Small intestine (tissue), 7 donors: Measurements from ENCODE around the gene NOS3. TPM values are rescaled to one million over a fixed set of nuclear protein-coding genes. Genes with fewer than 3 reads are reported as not detected.

Source experiments
- DNase-seq, 2 donors: peaks; one replicate each; pipeline versions ENCODE4 v3.0.0 to v3.0.0-alpha.2; 2013
- FAIRE-seq: peaks from 2 replicates; lab custom pipeline; 2012; peaks lifted over from hg19 to GRCh38; lab: Jason Lieb, UNC
- H3K27ac ChIP-seq, 3 donors: one replicate each; pipeline ENCODE4 v1.5.1; 2013; ENCODE audit warnings: low read length in 2 of 3, mild to moderate bottlenecking in 2 of 3, control low read depth in 1 of 3, inconsistent platforms in 1 of 3, low read depth in 1 of 3, moderate library complexity in 1 of 3
- H3K27me3 ChIP-seq, 3 donors: one replicate each; pipeline ENCODE4 v1.6.1; 2013; ENCODE audit warnings: low read length in 3 of 3, inconsistent platforms in 1 of 3; ENCODE audit not compliant: control insufficient read depth in 3 of 3, insufficient read depth in 3 of 3
- H3K36me3 ChIP-seq, 3 donors: one replicate each; pipeline ENCODE4 v1.6.1; 2013; ENCODE audit warnings: low read length in 3 of 3, inconsistent platforms in 1 of 3, low read depth in 1 of 3, mild to moderate bottlenecking in 1 of 3, moderate library complexity in 1 of 3; ENCODE audit not compliant: control insufficient read depth in 3 of 3, insufficient read depth in 2 of 3
- H3K4me1 ChIP-seq, 3 donors: one replicate each; pipeline ENCODE4 v1.6.1; 2013; ENCODE audit warnings: low read length in 2 of 3, inconsistent platforms in 1 of 3, low read depth in 1 of 3, mild to moderate bottlenecking in 1 of 3, moderate library complexity in 1 of 3; ENCODE audit not compliant: control insufficient read depth in 3 of 3, insufficient read depth in 2 of 3
- H3K4me3 ChIP-seq, 3 donors: one replicate each; pipeline ENCODE4 v1.5.1; 2013; ENCODE audit warnings: low read length in 3 of 3, control low read depth in 1 of 3, inconsistent platforms in 1 of 3, low read depth in 1 of 3, mild to moderate bottlenecking in 1 of 3, moderate library complexity in 1 of 3
- H3K9me3 ChIP-seq, 2 donors: one replicate each; pipeline ENCODE4 v1.6.1; 2013; ENCODE audit warnings: low read depth in 1 of 2, low read length in 1 of 2; ENCODE audit not compliant: control insufficient read depth in 2 of 2, insufficient read depth in 1 of 2
- WGBS, 3 donors: extraction: QIAGEN DNeasy Blood & Tissue Kit; methylation state at CpG; one replicate each; pipeline ENCODE4 v1.1.7; 2013; 5-methylcytosine and 5-hydroxymethylcytosine counted together
- polyA plus RNA-seq, 4 donors: library from polyadenylated mRNA; stranded (reverse) in 3 of 4; unstranded in 1 of 4; fragments of 200-250 nt in 3 of 4; fragments of 120-200 nt in 1 of 4; gene quantifications; one replicate each; pipeline versions ENCODE4 v1.2.1 to v1.2.3, GENCODE V29; 2013
- donor health status: healthy with polysubstance abuse.
- donor health status: control.
- donor health status: control.
- donor health status: Bipolar disorder and iron deficiency.
- donor health status: healthy.

Gene NOS3
- polyA plus RNA-seq, 4 donors: 0.45 to 14.7 (median 4.7) TPM

DNA sequence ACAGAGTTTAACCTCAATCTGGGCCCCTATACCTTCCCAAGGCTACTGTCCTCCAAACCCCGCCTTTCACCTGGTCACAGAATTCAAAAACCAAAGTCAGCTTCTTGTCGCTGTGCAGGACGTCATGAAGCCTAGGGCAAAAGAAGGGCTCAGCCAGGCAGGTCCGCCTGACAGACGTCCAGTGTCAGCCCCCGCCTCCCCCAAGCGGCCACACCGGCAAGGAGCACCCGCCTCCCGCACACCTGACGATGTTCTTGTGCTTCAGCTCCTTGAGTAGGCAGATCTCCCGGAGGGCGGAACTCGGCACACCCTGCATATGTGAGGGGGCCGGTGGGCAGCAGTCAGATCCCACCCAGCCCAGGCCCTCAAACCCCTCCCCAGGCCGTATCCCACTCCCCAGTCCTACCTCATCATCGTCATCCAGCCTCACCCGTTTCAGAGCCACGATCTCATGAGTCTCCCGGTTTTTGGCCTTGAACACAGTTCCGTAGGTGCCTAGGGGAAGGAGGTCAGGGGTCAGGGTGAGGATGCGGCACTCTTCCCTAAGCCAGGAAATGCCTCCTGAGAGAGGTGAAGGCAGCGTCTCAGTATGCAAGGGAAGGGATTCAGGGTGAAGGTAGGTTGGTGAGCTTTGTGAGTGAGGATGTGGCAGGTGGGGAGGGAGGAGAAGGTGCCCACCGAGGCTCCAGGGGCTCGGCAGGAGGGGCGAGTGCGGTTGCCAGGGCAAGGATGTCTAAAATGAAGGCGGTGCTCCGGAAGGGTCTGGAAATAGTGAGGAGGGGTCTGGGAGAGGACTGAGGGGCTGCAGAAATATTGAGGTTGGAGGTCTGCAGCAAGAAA lies 66.1 kb downstream of the NOS3 start:
- no peak overlapping the region for H3K27ac ChIP-seq
- DNase-seq: peak; percentile 19 to 53
- peaks cover 0 to 33% (median 0%) of the 10 kb centered on the region in 3 donors for H3K36me3 ChIP-seq
- H3K4me1 ChIP-seq: peaks cover 0 to 38% (median 9%) of the 10 kb centered on the region in 3 donors
- FAIRE-seq: no peak
- H3K27me3 ChIP-seq: no peaks in the 10 kb centered on the region
- H3K9me3 ChIP-seq: no peaks in the 10 kb centered on the region
- WGBS, 3 donors: 24 to 41% (median 39%) methylated on average over 27 to 29 of the region's 29 CpGs
- H3K4me3 ChIP-seq: peak overlapping the region in 2 of 3 donors; percentile 80 to 82

DNA sequence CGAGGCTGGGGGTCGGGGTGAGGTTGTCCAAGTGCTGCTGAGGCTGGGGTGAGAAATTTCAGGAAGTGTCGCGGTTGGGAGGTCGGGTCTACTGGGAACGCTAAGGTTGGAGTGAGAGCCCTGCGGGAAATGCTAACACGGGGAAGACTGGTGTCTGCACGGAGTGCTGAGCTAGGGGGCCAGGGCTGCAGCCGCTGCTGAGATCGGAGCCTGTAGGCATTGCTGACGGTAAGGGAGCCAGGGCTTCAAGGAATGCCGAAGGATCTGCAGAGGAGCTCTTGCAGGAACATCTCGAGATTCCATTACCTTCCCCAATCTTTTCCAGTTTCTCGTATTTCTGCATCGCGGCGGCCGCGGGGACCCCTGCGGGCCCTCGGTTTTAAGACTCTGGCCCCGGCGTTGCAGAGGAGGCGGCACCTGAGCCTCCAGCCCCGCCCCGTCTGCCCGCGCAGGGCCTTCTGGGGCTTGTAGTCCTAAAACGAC lies 66.7 kb downstream of the NOS3 start, which contains the start of gene CDK5:
TSS of gene CDK5 (minus strand) at position 392 of the 483 bp plus-strand sequence. CDS start at position 343, 49 bp downstream.
- peaks cover 0 to 33% (median 0%) of the 10 kb centered on the region in 3 donors for H3K36me3 ChIP-seq
- H3K27me3 ChIP-seq: no peaks in the 10 kb centered on the region
- WGBS, 3 donors: 0% methylated on average over 30 of the region's 30 CpGs
- peak within 1 kb of the TSS; percentile 91 to 99 (median 94) for H3K27ac ChIP-seq
- H3K4me3 ChIP-seq: peak within 1 kb of the TSS; percentile 43 to 82 (median 80)
- no peaks in the 10 kb centered on the region for H3K9me3 ChIP-seq
- DNase-seq (no peak), FAIRE-seq (no peak)
- peaks cover 0 to 41% (median 9%) of the 10 kb centered on the region in 3 donors for H3K4me1 ChIP-seq

DNA sequence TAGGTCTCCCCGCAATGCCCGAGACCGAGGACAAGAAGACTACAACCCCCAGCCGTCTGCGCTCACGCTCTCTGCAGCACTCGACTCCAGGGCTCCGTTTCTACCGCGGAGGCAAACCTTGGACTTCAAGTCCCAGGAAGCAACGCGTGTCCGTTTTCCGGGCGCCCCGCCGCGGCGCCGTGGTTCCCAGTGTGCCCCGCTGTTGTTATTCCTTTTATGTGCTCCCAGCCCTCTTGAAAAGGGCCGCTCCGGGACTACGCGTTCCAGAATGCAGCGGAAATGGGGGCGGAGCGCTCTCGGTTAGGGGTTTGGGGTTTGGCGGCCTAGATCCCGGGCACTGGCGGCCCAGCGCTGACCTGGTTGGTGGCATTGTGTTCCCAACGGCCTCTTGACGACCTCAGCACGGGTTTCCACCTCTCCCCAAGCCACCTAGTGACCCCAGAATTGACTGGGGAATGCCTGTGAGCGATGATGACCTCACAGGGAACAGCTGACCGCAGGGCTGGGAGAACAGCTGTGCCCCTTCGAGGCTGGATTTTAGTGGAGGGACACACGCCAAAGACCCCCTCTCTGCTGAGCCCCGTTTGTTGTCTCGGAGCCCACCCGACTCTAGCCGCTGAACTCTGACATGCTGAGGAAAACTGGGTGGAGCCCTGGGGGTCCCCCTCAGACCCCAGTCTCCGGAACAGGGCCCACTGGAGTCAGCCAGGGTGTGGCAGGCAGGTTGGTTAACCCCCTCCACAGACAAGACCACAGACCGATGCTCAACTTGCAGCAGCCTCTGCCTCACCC lies 67.4 kb downstream of the NOS3 start:
- FAIRE-seq: peak; percentile 39
- H3K4me1 ChIP-seq: peaks cover 0 to 41% (median 9%) of the 10 kb centered on the region in 3 donors

DNA sequence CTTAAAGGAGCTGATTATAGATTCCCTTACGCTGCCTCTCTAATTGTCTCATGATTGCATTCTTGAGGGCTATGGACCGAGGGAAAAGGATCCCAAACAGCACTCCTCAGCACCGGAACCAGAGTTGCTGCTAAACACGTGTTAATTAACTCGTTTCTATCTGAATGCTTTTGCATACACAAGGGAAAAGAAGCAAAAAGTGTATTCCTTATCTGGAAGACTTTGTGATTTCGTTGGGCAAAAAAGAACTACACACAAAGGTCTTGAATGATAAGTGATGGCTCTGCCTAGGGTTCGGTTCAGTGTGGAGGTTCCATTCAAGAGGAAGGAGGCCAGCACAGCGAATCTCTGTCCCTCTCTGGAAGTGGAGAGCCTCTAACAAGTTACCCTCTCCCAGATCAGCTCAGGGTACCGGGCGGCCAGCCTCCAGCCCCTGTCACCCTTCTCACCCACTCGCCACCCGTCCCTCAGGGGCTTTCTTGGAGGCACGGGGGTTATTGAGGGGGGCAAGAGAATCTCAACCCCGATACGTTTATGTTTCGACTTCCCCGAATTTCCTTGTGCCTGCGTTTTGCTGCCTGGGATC lies 68.1 kb downstream of the NOS3 start:
- no peaks in the 10 kb centered on the region for H3K9me3 ChIP-seq
- H3K36me3 ChIP-seq: peaks cover 0 to 29% (median 0%) of the 10 kb centered on the region in 3 donors
- H3K27me3 ChIP-seq: no peaks in the 10 kb centered on the region
- peak overlapping the region; percentile 32 to 82 (median 80) for H3K4me3 ChIP-seq
- FAIRE-seq (no peak), DNase-seq (peak; percentile 36 to 66)
- peak overlapping the region; percentile 91 to 99 (median 94) for H3K27ac ChIP-seq
- 3 to 4% (median 3%) methylated on average over 17 to 18 of the region's 18 CpGs for WGBS, 3 donors
- peaks cover 0 to 47% (median 9%) of the 10 kb centered on the region in 3 donors for H3K4me1 ChIP-seq

More for the DNA sequence above, 67.4 kb downstream of the NOS3 start:
- Histone ChIP-seq H3K36me3 (peaks cover 0 to 30% (median 0%) of the 10 kb centered on the region in 3 donors), H3K9me3 (no peaks in the 10 kb centered on the region), H3K4me3 (peak overlapping the region; percentile 43 to 82 (median 80)), H3K27ac (peak overlapping the region; percentile 91 to 99 (median 94)), H3K27me3 (no peaks in the 10 kb centered on the region)
- DNase-seq: peak; percentile 99 to 100
- WGBS, 3 donors: 0% methylated on average over 42 to 46 of the region's 46 CpGs

DNA sequence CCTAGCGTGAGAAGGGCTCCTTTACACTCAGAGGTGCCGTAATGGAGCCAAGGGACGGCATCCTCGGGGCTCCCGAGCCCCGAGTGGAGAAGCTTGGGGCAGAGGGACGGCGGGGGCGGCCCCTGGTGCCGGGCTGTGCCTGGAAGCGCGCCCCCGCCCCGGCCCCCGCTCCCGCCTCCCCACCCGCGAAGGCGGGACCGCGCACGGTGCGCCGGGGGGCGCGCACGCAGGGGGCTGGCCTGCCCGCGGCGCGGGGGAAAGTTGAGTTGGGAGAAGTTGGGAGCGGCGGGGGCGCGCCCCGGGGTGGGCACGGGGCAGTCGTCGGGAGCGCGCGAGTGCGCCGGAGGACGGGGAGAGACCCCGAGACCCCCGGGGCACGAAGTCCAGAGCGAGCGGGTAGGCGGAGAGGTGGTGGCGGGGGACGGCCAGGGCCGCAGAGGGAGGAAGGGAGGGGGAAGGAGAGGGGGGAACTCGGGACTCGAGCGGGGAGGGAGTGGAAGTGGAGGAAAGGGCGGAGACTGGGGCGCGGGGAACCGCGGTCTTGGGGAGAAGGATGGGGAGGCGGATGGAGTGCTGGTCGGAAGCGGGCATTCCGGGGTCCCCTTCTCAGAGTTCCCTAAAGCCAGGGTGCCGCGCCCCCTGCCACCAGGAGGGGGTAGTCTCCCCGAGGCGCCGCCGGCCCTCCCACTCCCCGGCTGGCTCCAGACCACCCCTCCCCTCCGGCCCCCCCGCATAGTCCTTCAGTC lies 68.7 kb downstream of the NOS3 start, which contains the start of gene SLC4A2:
TSS of gene SLC4A2 (plus strand) at position 223 of the 746 bp plus-strand sequence. CDS start 2,399 bp downstream, outside the sequence.
- no peaks in the 10 kb centered on the region for H3K27me3 ChIP-seq
- H3K4me1 ChIP-seq: peaks cover 0 to 48% (median 9%) of the 10 kb centered on the region in 3 donors
- DNase-seq: peak; percentile 68 to 94
- H3K27ac ChIP-seq: peak within 1 kb of the TSS; percentile 91 to 99 (median 94)
- H3K36me3 ChIP-seq: peaks cover 0 to 29% (median 6%) of the 10 kb centered on the region in 3 donors
- H3K9me3 ChIP-seq: no peaks in the 10 kb centered on the region
- WGBS, 3 donors: 1% methylated on average over 47 to 75 of the region's 75 CpGs
- FAIRE-seq: no peak
- peak within 1 kb of the TSS; percentile 73 to 82 (median 80) for H3K4me3 ChIP-seq

DNA sequence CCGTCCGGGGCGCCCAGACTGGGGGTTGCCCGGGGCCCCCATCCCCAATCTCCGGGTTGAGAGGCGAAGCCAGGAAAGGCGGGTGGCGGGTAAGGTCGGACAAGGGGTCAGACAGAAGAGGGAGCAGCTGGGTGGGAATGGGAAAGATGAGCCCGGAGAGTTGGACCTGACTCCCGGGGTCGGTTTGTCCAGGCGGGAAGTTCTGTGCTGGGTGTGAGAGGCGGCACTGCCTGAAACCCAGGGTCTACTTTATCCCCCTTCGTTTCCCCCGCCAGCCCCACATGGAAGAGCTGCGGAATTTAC lies 69.2 kb downstream of the NOS3 start:
- H3K36me3 ChIP-seq: peaks cover 0 to 31% (median 12%) of the 10 kb centered on the region in 3 donors
- FAIRE-seq (no peak), DNase-seq (peak in 1 of 2 donors; percentile 16)
- peak overlapping the region in 1 of 3 donors; percentile 70 for H3K27ac ChIP-seq
- H3K27me3 ChIP-seq: no peaks in the 10 kb centered on the region
- H3K9me3 ChIP-seq: no peaks in the 10 kb centered on the region
- peaks cover 0 to 48% (median 9%) of the 10 kb centered on the region in 3 donors for H3K4me1 ChIP-seq
- H3K4me3 ChIP-seq: peak overlapping the region; percentile 73 to 81 (median 80)
- 2% methylated on average over 16 to 17 of the region's 17 CpGs for WGBS, 3 donors

DNA sequence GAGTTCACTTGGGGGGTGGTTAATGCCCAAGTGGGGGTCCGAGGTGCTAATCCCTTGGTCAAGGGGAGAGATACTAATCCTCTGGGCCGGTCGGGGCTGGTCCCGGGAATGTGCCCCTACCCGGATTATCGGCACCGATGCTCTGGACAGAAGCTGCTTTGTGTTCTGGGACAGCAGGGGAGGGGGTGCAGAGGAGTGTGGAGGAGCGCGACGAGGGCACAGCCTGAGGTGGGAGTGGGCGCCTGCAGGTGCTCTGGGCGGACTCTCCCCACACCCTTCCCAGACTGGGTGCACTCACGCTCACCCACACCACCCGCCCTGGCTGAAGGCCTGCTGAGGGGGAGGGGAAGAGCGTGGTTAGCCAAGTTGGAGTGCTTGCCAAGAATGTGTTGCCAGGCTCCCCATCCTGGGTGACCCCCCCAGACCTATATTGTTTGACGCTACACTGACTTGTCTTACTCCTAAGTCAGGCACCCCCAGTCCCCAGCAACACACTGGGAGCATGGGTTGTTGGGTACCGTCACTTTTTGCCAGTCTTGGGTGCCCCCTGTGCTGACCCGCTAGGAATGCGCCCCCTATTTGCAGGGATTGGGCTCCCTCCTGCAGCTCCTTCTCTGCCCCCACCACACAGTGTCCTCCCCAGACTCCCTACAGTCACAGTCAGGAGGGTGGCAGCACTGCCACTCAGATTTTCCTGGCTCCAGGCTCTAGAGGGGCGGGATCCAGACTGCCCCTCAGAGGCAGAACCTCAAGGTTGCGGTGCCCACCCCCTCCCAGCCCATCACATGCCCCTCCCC lies 69.8 kb downstream of the NOS3 start:
- FAIRE-seq (no peak), DNase-seq (peak; percentile 38 to 46)
- Histone ChIP-seq H3K27ac (peak overlapping the region in 1 of 3 donors; percentile 8), H3K9me3 (no peaks in the 10 kb centered on the region), H3K4me1 (peaks cover 0 to 48% (median 9%) of the 10 kb centered on the region in 3 donors), H3K27me3 (no peaks in the 10 kb centered on the region), H3K36me3 (peaks cover 0 to 32% (median 13%) of the 10 kb centered on the region in 3 donors), H3K4me3 (peak overlapping the region; percentile 73 to 81 (median 80))
- 10 to 14% (median 11%) methylated on average over 20 to 21 of the region's 21 CpGs for WGBS, 3 donors
